CD4-positive, CD25-positive, alpha-beta regulatory T cell (primary cell): ENCODE results near the gene FHL5. TPM values are rescaled to one million over a fixed set of nuclear protein-coding genes. Genes with fewer than 3 reads are reported as not detected.
"Not testable (repeated sequence)": the region's sequence is repeated elsewhere in the genome, so short reads cannot be mapped to it uniquely, and the experiment has no call there.

ENCODE experiments used
- ATAC-seq, 2 donors: fragments of 150-1000 bp; cut with Tn5 transposase; one replicate each; pipeline ENCODE4 v1.10.0; 2021; ENCODE audit warnings: low read depth in 2 of 2, moderate number of reproducible peaks in 2 of 2, moderate library complexity in 1 of 2
- DNase-seq, 3 donors: peaks; one replicate each; pipeline versions ENCODE4 v3.0.0 to v3.0.0-alpha.2; 2012 to 2022; ENCODE audit warnings: mixed read lengths in 1 of 3
- H3K27ac ChIP-seq: one replicate; pipeline ENCODE4 v1.7.0; 2013; ENCODE audit warnings: mild to moderate bottlenecking, low read length; ENCODE audit not compliant: insufficient read depth, poor library complexity, severe bottlenecking
- H3K27me3 ChIP-seq: one replicate; pipeline ENCODE4 v1.7.0; 2013; ENCODE audit warnings: low read length; ENCODE audit not compliant: control insufficient read depth, insufficient read depth
- H3K36me3 ChIP-seq: one replicate; pipeline ENCODE4 v1.7.0; 2013; ENCODE audit warnings: mild to moderate bottlenecking, low read length, moderate library complexity; ENCODE audit not compliant: control insufficient read depth, insufficient read depth
- H3K4me1 ChIP-seq: 2 replicates; pipeline ENCODE4 v1.7.0; 2013; ENCODE audit warnings: mild to moderate bottlenecking, low read length; ENCODE audit not compliant: insufficient read depth, control insufficient read depth, poor library complexity, severe bottlenecking
- H3K4me3 ChIP-seq: one replicate; pipeline ENCODE4 v1.7.0; 2013; ENCODE audit warnings: low read depth, mild to moderate bottlenecking, low read length, moderate library complexity
- H3K9me3 ChIP-seq, 2 experiments: 1 replicate in 1 of 2; 2 replicates in 1 of 2; pipeline ENCODE4 v1.7.0; 2013; ENCODE audit warnings: low read length in 2 of 2, mild to moderate bottlenecking in 1 of 2, moderate library complexity in 1 of 2; ENCODE audit not compliant: control insufficient read depth in 2 of 2
- H3K27ac Mint-ChIP-seq, 3 donors: one replicate each; pipeline ENCODE4 v1.8.0; 2020 to 2022; ENCODE audit warnings: mild to moderate bottlenecking in 3 of 3, mixed read lengths in 3 of 3, moderate library complexity in 2 of 3
- H3K27me3 Mint-ChIP-seq: one replicate; pipeline ENCODE4 v1.8.0; 2022; ENCODE audit warnings: mild to moderate bottlenecking, mixed read lengths
- H3K36me3 Mint-ChIP-seq: one replicate; pipeline ENCODE4 v1.8.0; 2020; ENCODE audit warnings: mixed read lengths
- H3K4me1 Mint-ChIP-seq, 4 donors: one replicate each; pipeline ENCODE4 v1.8.0; 2020 to 2022; ENCODE audit warnings: mixed read lengths in 4 of 4, mild to moderate bottlenecking in 1 of 4
- H3K4me3 Mint-ChIP-seq, 4 donors: one replicate each; pipeline ENCODE4 v1.8.0; 2020 to 2022; ENCODE audit warnings: mild to moderate bottlenecking in 4 of 4, mixed read lengths in 4 of 4, moderate library complexity in 3 of 4
- H3K9me3 Mint-ChIP-seq, 7 donors: one replicate each; pipeline ENCODE4 v1.8.0; 2020 to 2022; ENCODE audit warnings: mixed read lengths in 7 of 7, mild to moderate bottlenecking in 3 of 7, moderate library complexity in 2 of 7
- polyA plus RNA-seq, 4 donors: library from polyadenylated mRNA; unstranded; fragments of 300-500 nt; fragmentation: Illumina TruSeq; gene quantifications; one replicate each; pipeline ENCODE4 v1.2.3, GENCODE V29; 2021
- total RNA-seq: library from RNA; stranded (reverse); gene quantifications from one replicate; pipeline ENCODE4 v1.2.3, GENCODE V29; 2022

Gene FHL5
- total and polyA plus RNA-seq, 5 donors from 2014 or later, result not detected

GRCh38 chr6:96637979-96638378, 75.1 kb downstream of the FHL5 start:
- H3K4me1 Mint-ChIP-seq, H3K36me3 Mint-ChIP-seq, H3K4me3 Mint-ChIP-seq, H3K4me1 ChIP-seq, H3K9me3 Mint-ChIP-seq, H3K27me3 ChIP-seq, H3K27ac ChIP-seq, ATAC-seq, H3K36me3 ChIP-seq, H3K4me3 ChIP-seq, H3K27ac Mint-ChIP-seq, DNase-seq, H3K9me3 ChIP-seq: not testable (repeated sequence)
- H3K27me3 Mint-ChIP-seq, result peaks cover 10% of the 10 kb centered on the region

GRCh38 chr6:96645106-96645505, 82.2 kb downstream of the FHL5 start:
- no peaks in the 10 kb centered on the region for H3K4me1 ChIP-seq
- peaks cover 0 to 2% (median 0%) of the 10 kb centered on the region in 7 donors for H3K9me3 Mint-ChIP-seq

GRCh38 chr6:96649926-96650325, 87.0 kb downstream of the FHL5 start:
- Histone ChIP-seq H3K4me1 (no peaks in the 10 kb centered on the region), H3K36me3 (no peaks in the 10 kb centered on the region), H3K4me3 (no peak overlapping the region), H3K9me3 (no peaks in the 10 kb centered on the region), H3K27me3 (no peaks in the 10 kb centered on the region), H3K27ac (no peak overlapping the region)
- Mint-ChIP-seq H3K27ac (no peak overlapping the region), H3K27me3 (no peaks in the 10 kb centered on the region), H3K36me3 (no peaks in the 10 kb centered on the region), H3K4me3 (no peak overlapping the region), H3K9me3 (peaks cover 0 to 2% (median 0%) of the 10 kb centered on the region in 7 donors), H3K4me1 (no peaks in the 10 kb centered on the region)
- no peak for DNase-seq
- no peak for ATAC-seq

More at GRCh38 chr6:96645106-96645505, 82.2 kb downstream of the FHL5 start:
- H3K27ac ChIP-seq, result no peak overlapping the region
- DNase-seq (no peak), ATAC-seq (no peak)
- H3K36me3 Mint-ChIP-seq, result no peaks in the 10 kb centered on the region
- no peak overlapping the region for H3K4me3 ChIP-seq
- H3K4me3 Mint-ChIP-seq, result no peak overlapping the region
- no peak overlapping the region for H3K27ac Mint-ChIP-seq
- H3K27me3 Mint-ChIP-seq, result no peaks in the 10 kb centered on the region
- H3K36me3 ChIP-seq, result no peaks in the 10 kb centered on the region
- no peaks in the 10 kb centered on the region for H3K27me3 ChIP-seq
- H3K4me1 Mint-ChIP-seq, result no peaks in the 10 kb centered on the region
- no peaks in the 10 kb centered on the region for H3K9me3 ChIP-seq

GRCh38 chr6:96651816-96652215, 88.9 kb downstream of the FHL5 start:
- H3K4me3 Mint-ChIP-seq, result no peak overlapping the region

GRCh38 chr6:96652552-96652951, 89.6 kb downstream of the FHL5 start:
- DNase-seq, result no peak
- Mint-ChIP-seq H3K27me3 (no peaks in the 10 kb centered on the region), H3K4me3 (no peak overlapping the region), H3K4me1 (no peaks in the 10 kb centered on the region), H3K36me3 (no peaks in the 10 kb centered on the region), H3K27ac (no peak overlapping the region), H3K9me3 (no peaks in the 10 kb centered on the region)
- no peak overlapping the region for H3K27ac ChIP-seq
- no peaks in the 10 kb centered on the region for H3K36me3 ChIP-seq
- H3K4me1 ChIP-seq, result no peaks in the 10 kb centered on the region
- no peaks in the 10 kb centered on the region for H3K27me3 ChIP-seq
- no peak for ATAC-seq
- H3K4me3 ChIP-seq, result no peak overlapping the region
- no peaks in the 10 kb centered on the region for H3K9me3 ChIP-seq

More at GRCh38 chr6:96651816-96652215, 88.9 kb downstream of the FHL5 start:
- no peaks in the 10 kb centered on the region for H3K36me3 ChIP-seq
- no peaks in the 10 kb centered on the region for H3K4me1 Mint-ChIP-seq
- peaks cover 0 to under 1% (median 0%) of the 10 kb centered on the region in 7 donors for H3K9me3 Mint-ChIP-seq
- no peaks in the 10 kb centered on the region for H3K4me1 ChIP-seq
- no peak for ATAC-seq
- H3K27me3 ChIP-seq, result no peaks in the 10 kb centered on the region
- no peak overlapping the region for H3K27ac ChIP-seq
- no peak overlapping the region for H3K27ac Mint-ChIP-seq
- no peak for DNase-seq
- no peaks in the 10 kb centered on the region for H3K36me3 Mint-ChIP-seq
- no peaks in the 10 kb centered on the region for H3K9me3 ChIP-seq
- no peaks in the 10 kb centered on the region for H3K27me3 Mint-ChIP-seq
- no peak overlapping the region for H3K4me3 ChIP-seq

GRCh38 chr6:96653181-96653580, 90.3 kb downstream of the FHL5 start:
- Mint-ChIP-seq H3K36me3 (no peaks in the 10 kb centered on the region), H3K4me1 (no peaks in the 10 kb centered on the region), H3K4me3 (no peak overlapping the region), H3K27me3 (no peaks in the 10 kb centered on the region), H3K9me3 (no peaks in the 10 kb centered on the region), H3K27ac (no peak overlapping the region)
- no peak overlapping the region for H3K4me3 ChIP-seq
- H3K36me3 ChIP-seq, result no peaks in the 10 kb centered on the region
- no peaks in the 10 kb centered on the region for H3K4me1 ChIP-seq
- DNase-seq (no peak), ATAC-seq (no peak)
- no peaks in the 10 kb centered on the region for H3K27me3 ChIP-seq
- no peaks in the 10 kb centered on the region for H3K9me3 ChIP-seq
- H3K27ac ChIP-seq, result no peak overlapping the region

- Histone ChIP-seq H3K36me3 (no peaks in the 10 kb centered on the region), H3K4me3 (no peak overlapping the region), H3K27ac (no peak overlapping the region), H3K4me1 (no peaks in the 10 kb centered on the region), H3K9me3 (no peaks in the 10 kb centered on the region), H3K27me3 (no peaks in the 10 kb centered on the region)
- ATAC-seq (no peak), DNase-seq (no peak)
- no peaks in the 10 kb centered on the region for H3K27me3 Mint-ChIP-seq
- peaks cover 0 to 3% (median 0%) of the 10 kb centered on the region in 7 donors for H3K9me3 Mint-ChIP-seq
- no peak overlapping the region for H3K4me3 Mint-ChIP-seq
- H3K27ac Mint-ChIP-seq, result peak overlapping the region in 1 of 3 donors; percentile 34
- H3K4me1 Mint-ChIP-seq, result no peaks in the 10 kb centered on the region
- no peaks in the 10 kb centered on the region for H3K36me3 Mint-ChIP-seq
Measured at GRCh38 chr6:96656567-96656966, 93.6 kb downstream of the FHL5 start.

GRCh38 chr6:96657344-96657743, 94.4 kb downstream of the FHL5 start:
- H3K4me3 Mint-ChIP-seq, result no peak overlapping the region
- no peak overlapping the region for H3K27ac ChIP-seq
- no peaks in the 10 kb centered on the region for H3K4me1 Mint-ChIP-seq

More at GRCh38 chr6:96657344-96657743, 94.4 kb downstream of the FHL5 start:
- no peaks in the 10 kb centered on the region for H3K4me1 ChIP-seq
- ATAC-seq (no peak), DNase-seq (no peak)
- no peaks in the 10 kb centered on the region for H3K36me3 Mint-ChIP-seq
- no peak overlapping the region for H3K27ac Mint-ChIP-seq
- peaks cover 2% of the 10 kb centered on the region for H3K27me3 Mint-ChIP-seq
- H3K4me3 ChIP-seq, result no peak overlapping the region
- peaks cover 0 to 4% (median 0%) of the 10 kb centered on the region in 7 donors for H3K9me3 Mint-ChIP-seq
- H3K36me3 ChIP-seq, result no peaks in the 10 kb centered on the region
- H3K27me3 ChIP-seq, result no peaks in the 10 kb centered on the region
- H3K9me3 ChIP-seq, result no peaks in the 10 kb centered on the region
